ENCODE data around the gene L3HYPDH. TPM values are rescaled to one million over a fixed set of nuclear protein-coding genes. Genes with fewer than 3 reads are reported as not detected.

L3HYPDH gene
- 19.5 TPM for total RNA-seq
- long read RNA-seq, transcript L3HYPDH-201 (5 exons, 1,527 nt) = major isoform, 9 of 14 reads
- long read RNA-seq, partial matches to known transcripts = 0 of 14 reads
- long read RNA-seq, other reads (novel, unspliced or antisense) = 5 of 14 reads

- peak; percentile 97 for ATAC-seq
- peak; percentile 73 for TF ChIP-seq CTCF (IDR thresholded peaks at IDR 0.05)
- intact Hi-C loops (cut with DNase I) = no loop called here
- Histone ChIP-seq H3K27me3 (no peaks in the 10 kb centered on the region), H3K36me3 (peaks cover 7% of the 10 kb centered on the region), H3K27ac (peak within 1 kb of the TSS; percentile 95), H3K4me1 (peaks cover 42% of the 10 kb centered on the region), H3K9me3 (no peaks in the 10 kb centered on the region), H3K4me3 (peak within 1 kb of the TSS; percentile 92)
- peak; percentile 99 for DNase-seq
These were observed at the start of gene L3HYPDH, which contains the start of gene JKAMP for GRCh38 chr14:59483819-59484638. TSS of gene L3HYPDH (minus strand) at chr14:59484408. CDS start at chr14:59484316, 92 bp downstream. TSS of gene JKAMP (plus strand) at chr14:59484517. CDS start at chr14:59484590, 73 bp downstream.

DNA sequence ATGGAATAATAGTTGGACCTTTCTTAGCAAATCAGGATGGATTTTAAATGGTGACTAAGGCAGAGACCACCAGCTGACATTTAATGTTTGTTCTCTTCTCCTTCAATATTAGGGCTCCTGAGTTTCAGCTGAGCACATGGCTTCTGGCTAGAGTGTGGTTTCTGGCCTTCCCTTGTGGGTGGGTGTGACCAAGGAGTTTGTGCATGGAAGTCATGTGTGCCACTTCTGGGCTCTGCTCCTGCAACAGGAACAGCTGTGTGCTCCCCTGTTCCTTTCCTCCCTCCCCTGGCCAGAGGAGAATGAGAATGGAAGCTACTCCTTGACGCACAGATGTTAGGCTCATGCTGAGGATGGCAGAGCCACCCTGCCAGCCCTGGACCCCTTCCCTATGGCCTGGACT, 48.2 kb upstream of the L3HYPDH start:
- no peak for DNase-seq
- no peaks in the 10 kb centered on the region for H3K36me3 ChIP-seq
- no peak for ATAC-seq
- intact Hi-C loops (cut with DNase I) = no loop called here
- H3K9me3 ChIP-seq = no peaks in the 10 kb centered on the region
- H3K27ac ChIP-seq = no peak overlapping the region
- no peaks in the 10 kb centered on the region for H3K27me3 ChIP-seq
- H3K4me1 ChIP-seq = no peaks in the 10 kb centered on the region
- no peak overlapping the region for H3K4me3 ChIP-seq
- TF ChIP-seq CTCF (IDR thresholded peaks at IDR 0.05) = no peak

DNA sequence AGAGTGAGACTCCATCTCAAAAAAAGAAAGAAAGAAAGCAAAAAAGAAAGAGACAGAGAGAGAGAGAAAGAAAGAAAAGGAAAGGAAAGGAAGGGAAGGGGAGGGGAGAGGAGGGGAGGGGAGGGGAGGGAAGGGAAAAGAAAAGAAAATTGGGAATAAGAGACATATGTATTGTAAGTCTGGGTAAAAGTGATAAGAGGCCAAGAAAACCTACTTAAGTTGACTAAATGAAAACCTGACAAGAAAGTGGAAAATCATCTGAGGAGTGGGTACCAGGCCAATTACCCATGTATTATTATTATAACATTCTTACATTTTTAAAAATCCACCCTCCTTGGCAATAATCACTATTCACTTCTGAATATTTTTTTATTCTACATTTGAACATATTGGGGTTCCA, 46.1 kb upstream of the L3HYPDH start:
- no peak overlapping the region for H3K4me3 ChIP-seq
- no peak for TF ChIP-seq CTCF (IDR thresholded peaks at IDR 0.05)

DNA sequence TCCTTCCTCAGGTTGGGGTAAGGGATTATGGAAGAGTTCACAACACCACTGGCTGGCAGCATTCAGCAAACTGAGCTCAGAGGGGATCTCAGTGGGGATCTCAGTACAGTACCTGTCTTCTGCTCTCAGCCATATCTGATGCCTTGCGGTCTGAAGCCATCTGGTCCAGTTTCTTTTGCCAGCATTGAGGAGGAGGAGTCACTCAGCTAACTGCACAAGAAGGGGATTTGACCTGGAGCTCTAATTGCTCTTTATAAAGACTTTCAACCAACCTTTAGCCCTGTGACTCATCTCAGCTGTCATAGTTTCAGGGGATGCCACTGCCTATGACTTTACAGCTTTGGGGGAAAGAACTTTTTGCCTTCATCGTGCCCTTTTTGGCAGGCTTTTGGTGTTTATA, 45.0 kb upstream of the L3HYPDH start:
- H3K27me3 ChIP-seq = no peaks in the 10 kb centered on the region
- no peaks in the 10 kb centered on the region for H3K36me3 ChIP-seq
- ATAC-seq (no peak), DNase-seq (no peak)
- H3K4me1 ChIP-seq = no peaks in the 10 kb centered on the region
- no peak overlapping the region for H3K27ac ChIP-seq
- intact Hi-C loops (cut with DNase I) = no loop called here
- no peak overlapping the region for H3K4me3 ChIP-seq
- TF ChIP-seq CTCF (IDR thresholded peaks at IDR 0.05) = no peak
- H3K9me3 ChIP-seq = no peaks in the 10 kb centered on the region

More for the DNA sequence above, 46.1 kb upstream of the L3HYPDH start:
- Histone ChIP-seq H3K27me3 (no peaks in the 10 kb centered on the region), H3K27ac (no peak overlapping the region), H3K4me1 (no peaks in the 10 kb centered on the region), H3K9me3 (no peaks in the 10 kb centered on the region), H3K36me3 (no peaks in the 10 kb centered on the region)
- DNase-seq (no peak), ATAC-seq (no peak)
- intact Hi-C loops (cut with DNase I) = no loop called here

DNA sequence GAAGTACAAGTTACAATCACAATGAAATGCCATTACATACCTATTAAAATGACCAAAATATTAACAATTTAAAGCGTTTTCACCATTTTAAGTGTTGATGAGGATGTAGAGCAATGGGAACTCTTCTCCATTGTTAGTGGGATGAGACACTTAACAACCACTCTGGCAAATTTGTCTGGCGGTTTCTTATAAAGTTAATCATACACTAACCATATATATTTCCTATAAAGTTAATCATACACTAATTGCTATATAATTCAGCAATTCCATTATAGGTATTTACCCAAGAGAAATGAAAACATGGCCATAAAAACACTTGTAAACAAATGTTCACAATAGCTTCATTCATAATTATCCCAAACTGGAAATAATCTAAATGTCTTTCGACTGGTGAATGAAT, 36.0 kb upstream of the L3HYPDH start:
- no peak overlapping the region for H3K4me3 ChIP-seq
- no peak for DNase-seq
- TF ChIP-seq CTCF (IDR thresholded peaks at IDR 0.05) = no peak
- no peaks in the 10 kb centered on the region for H3K27me3 ChIP-seq
- H3K27ac ChIP-seq = no peak overlapping the region
- no peaks in the 10 kb centered on the region for H3K36me3 ChIP-seq
- no peaks in the 10 kb centered on the region for H3K9me3 ChIP-seq
- no peaks in the 10 kb centered on the region for H3K4me1 ChIP-seq
- ATAC-seq = no peak
- intact Hi-C loops (cut with DNase I) = no loop called here
